ENCODE measurements around the gene MEA1.

The MEA1 gene

DNA sequence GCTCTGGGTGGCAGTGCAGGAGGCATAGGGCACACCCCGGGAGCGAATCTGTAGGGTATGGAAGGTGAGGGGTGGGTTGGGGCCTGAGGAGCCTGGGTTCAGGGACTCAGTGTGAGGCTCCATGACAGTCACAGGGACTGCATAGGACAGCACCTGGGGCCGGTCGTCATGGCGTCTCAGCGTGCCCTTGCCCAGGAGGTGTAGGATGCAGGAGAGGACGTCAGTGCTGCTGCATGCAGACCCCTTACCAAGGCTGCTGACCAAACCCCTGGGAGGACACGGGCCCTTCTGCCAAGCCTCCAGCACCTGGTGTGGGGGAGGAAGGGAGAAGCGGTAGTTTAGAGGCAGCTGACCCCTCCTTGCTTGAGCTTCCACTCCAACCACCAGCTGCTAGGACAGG, 24.0 kb upstream of the MEA1 start:
- no peak for DNase-seq

DNA sequence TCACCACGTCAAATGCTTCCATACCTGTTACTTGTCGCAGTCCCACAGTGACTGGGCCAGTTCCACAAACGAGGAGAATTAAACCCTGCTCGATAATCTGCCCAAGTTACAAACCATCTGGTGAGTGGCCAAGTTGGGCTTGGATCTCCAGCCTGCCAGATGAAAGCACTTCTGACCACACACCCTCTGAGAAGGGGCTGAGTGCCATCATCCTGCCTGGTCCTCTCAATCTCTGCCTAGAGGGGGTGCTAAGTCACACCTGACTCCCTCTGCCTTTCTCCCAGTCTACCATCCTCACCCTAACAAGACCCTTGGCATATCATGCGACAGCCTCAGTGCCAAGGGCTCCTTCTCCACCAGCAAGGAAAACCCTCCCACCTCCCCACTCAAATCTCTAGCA, 23.5 kb upstream of the MEA1 start:
- no peak for DNase-seq

DNA sequence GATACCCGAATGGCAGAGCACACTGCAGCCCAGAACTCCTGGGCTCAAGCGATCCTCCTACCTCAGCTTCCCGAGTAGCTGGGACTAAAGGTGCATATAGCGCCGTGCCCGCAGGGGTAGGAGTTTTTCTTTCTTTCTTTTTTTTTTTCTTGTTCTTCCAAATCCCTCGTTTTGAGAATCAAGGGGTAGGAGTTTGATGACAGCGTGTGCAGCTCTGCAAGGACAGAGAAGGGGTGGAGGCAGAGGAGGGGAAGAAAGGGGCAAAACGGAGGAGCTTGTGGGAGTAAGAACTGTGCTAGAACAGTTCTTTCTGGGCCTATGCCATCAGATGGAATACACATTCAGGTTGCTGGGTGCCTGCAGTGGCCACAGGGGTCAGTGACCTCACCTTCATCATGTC, 23.0 kb upstream of the MEA1 start:
- DNase-seq = no peak

DNA sequence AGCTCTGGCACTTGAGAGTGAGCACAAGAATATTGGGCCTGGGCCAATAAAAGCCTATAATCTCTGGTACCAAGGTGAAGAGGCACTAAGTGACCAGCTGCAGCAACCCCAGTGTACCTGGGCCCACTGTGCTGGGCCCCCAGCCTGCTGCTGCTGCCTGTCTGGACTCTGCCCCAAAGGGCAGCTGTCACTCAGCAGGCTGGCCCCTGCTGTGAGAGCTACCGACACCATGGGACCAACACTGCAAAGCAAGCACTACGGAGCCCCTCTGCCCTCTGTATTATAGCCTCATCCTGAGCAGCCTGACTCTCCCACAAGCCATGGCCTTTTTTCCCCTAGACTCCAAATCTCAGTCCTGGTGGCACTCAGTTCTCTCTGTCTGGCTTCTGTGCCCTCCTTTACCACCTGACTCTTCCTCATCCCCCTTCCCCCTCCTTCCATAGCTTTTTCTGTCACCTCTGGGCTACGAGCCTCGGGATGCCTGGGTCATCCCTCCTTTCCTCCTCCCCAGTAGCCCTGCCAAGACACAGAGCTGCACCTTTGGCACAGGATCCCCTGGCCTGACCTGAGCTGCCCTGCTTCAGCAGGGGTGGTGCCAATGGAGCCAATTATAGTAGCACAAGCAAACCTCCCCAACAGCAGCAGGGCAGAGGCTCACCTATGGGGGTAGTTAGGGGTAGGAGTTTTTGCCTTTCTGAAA, 21.9 kb upstream of the MEA1 start:
- no peak for DNase-seq

DNA sequence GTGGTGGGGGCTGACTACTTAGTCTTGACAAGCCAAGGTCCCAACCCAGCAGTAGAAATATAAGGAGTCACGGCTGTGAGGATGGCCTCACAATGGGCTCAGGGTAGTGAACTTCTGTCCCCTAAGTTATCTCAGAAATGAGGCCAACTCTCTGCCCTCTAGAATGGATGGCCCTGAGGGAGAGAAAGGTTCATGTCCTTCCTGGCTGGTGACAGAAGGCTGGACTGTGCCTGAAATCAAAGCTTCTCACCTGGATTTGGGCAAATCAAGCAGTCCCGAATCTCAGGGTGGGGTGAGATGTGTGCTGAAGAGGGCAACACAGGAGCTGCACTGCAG, 20.4 kb upstream of the MEA1 start:
- no peak for DNase-seq

DNA sequence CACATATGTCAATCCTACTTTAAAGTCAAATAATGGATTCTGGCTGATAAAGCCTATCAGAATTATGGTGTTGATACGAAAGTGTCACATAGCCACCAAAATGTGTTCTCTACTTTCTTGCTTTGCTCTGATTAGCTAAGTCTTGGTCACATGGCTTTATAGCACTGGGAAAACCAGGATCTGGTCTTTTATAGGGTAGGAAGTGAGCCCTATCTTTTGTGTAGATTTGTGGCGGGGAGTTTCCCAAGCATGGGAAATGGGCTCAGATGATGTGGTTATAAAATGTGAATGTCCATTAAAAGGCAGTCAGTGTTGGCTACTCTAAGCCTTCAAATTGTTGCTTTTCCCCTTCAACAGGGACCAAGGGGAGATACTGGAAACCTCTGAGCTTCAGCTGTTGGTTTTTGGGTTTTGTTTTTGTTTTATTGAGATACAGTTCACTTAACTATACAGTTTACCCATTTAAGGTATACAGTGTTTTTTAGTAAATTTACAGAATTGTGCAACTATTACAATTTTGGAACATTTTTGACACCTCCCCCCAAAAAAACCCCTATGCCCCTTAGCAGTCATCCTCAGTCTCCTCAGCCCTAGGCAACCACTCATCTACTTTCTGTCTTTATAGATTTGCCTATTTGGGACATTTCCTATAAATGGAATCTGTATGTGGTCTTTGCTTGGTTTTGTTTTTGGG, 19.9 kb upstream of the MEA1 start:
- DNase-seq = no peak

DNA sequence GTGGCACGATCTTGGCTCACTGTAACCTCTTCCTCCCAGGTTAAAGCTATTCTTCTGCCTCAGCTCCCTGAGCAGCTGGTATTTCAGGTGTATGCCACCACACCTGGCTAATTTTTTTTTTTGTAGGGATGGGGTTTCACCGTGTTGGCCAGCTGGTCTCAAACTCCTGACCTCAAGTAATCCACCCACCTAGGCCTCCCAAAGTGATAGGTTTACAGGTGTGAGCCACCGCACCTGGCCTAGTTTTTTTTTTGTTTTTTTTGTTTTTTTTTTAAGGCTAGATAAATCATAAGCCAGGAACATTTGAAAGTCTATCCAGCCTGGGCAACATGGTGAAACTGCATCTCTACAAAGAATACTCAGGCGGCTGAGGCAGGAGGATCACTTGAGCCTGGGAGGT, 18.6 kb upstream of the MEA1 start:
- DNase-seq = no peak

DNA sequence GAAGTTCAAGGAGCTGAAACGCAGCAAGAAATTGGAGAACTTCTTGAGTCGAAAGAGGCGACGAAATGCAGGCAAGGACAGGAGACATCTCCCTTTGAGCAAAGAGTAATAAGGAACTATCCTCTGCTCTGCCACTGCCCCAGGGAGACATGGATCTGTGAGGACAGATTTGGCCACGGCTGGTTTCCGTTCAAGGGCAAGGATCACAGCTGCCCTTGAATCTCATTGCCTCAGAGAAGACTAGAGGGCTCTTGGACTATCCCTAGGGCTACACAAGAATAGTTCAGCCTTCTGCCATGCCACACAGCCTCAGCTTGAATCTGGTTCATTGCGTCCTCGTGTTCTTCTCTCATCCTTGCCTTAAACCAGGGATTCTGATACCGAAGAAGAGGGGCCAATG, 15.4 kb upstream of the MEA1 start:
- no peak for DNase-seq

DNA sequence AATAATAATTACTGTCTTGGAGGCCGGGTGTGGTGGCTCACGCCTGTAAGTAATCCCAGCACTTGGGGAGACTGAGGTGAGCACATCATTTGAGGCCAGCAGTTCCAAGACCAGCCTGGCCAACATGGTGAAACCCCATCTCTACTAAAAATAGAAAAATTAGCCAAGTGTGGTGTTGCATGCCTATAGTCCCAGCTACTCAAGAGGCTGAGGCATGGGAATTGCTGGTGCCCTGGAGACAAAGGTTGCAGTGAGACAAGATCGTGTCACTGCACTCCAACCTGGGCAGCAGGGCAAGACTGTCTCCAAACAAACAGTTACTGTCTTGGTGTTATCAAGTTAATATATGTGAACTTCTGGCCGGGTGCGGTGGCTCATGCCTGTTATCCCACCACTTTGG, 12.6 kb upstream of the MEA1 start:
- no peak for DNase-seq

DNA sequence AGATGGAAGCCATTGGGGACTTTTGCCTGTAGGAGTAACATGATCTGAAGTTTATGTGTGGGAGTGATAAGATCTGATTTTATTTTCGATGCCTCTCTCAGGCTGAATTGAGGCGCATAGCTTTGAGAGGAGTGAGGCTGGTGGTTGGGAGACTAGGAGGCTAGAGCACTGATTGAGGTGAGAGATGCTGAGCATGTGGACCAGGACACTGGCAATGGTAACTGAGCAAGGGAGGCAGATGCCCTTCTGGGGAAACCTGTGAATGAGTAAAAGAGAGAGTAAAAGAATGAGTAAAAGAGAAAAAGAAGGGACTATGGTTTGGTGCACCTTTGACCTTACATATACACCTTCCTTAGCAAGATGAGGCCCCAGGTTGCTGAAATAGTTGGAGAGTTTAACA, 10.7 kb upstream of the MEA1 start:
- DNase-seq = no peak

DNA sequence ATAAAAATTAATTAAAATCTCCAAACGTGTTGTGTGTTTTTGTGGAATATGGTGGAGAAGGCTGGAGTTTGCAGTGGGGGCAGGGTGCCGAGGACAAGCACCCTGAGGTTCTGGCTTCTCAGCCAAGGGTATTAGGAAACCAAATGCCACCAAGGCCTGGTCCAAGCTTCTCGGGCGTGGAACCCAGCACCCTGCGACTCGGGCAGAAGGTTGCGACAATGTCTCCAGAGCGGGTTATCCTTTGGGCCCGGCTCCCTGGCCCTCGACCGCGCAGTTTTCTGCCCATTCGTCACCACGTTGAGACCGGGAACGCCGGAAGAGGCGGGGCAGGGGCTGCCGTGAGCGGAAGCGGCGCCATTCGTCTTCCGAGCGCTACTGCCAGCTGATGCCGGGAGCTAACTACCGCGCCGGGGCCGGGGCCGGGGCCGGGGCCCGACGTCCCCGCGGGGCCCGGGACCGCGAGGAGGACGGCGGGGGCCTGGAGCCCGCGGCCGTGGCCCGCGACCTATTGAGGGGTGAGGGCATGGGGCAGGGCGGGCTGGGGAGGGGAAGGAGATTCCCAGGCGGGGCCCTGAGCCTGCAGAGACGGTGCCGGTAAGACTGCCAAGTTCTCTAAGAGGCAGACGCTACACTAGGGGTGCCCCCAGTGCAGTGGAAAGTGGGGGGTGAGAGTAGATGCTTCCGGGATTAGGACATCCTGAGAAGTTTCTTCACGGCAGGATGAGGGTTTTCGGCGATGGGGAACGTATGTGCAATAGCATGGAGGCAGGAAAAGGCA, 7.7 kb upstream of the MEA1 start, which contains the start of gene RRP36:
Gene RRP36, plus strand, starts transcription at position 354 of the 778 bp plus-strand sequence. Its CDS starts 32 bp downstream, at position 386.
- DNase-seq = peak in 1 of 2 experiments; percentile 9

DNA sequence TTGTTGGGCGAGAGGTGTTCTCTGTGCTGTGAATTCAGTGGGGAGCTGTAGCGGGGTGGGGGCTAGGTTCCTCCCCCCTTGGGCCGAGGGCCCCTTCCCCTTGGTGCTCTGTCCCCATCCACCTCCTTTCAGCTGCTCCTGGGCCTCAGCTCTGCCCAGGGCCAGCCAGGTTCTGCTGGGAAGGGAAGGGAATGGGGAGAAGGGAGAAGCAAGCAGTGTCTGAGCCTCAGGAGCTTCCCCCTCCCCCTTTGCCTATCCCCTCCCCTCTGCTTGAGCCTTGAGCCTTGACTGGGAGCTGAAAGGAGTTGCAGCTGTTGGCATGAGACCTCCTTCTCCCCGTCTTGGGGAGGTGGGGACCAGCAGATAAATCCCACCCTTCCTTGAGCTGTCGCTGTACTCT, 7.1 kb upstream of the MEA1 start:
- no peak for DNase-seq

DNA sequence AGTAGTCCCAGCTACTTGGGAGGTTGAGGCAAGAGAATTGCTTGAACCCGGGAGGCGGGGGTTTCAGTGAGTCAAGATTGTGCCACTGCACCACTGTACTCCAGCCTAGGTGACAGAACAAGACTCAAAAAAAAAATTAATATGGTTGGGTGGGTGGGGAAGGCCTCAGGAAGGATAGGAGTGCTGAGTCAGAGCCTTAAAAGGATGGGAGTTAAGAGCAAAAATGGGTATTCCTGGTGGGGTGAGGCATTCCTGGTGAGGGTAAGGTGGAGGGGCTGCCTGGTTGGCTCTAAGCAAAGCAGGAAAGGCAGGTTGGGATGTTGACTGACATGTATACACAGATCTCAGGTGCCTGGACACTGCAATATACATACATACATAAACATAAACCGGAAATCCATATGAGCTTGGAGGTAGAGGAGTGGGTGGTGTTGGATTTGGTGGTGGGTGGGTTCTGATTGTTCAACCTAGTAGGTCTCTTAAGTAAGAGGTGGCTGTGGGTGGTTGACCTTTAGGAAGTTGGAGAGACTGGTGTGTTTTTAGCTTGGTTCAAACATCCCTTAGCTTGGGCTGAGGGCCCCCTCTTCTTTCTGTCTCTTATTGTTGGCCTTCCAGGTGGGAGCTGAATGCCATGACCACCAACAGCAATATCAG, 6.4 kb upstream of the MEA1 start:
- no peak for DNase-seq

DNA sequence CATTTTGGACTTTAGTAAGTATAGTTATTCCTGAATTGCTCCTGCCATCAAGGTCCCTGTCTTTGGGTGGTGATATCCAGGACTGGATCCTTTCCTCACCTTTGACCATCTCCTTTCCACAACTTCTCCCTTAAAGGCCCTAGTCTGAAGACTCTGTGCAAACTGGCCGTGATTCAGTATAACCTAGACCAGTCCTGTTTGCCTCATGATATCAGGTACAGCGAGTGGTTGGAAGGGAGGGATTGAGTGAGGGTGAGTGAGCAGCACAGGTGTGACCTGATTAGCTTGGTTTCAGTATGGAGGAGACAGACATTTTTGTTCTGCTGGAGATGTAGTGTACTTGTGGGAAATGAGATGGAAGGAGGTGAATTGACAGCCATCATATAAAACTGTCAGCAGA, 5.4 kb upstream of the MEA1 start:
- no peak for DNase-seq

DNA sequence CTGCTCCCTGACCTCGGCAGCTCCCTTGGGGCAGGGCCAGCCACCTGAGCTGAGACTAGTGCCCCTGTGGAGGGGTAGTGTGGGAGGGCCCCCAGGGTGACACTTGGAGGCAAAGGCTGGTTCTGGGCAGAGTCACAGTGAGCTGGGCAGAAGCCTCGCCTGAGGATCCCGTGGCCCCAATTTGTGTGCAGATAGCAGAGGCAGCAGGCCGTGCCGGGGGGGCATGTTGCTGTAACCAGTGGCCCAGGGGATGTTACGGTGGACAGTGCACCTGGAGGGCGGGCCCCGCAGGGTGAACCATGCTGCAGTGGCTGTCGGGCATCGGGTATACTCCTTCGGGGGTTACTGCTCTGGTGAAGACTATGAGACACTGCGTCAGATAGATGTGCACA, 3.2 kb upstream of the MEA1 start:
- DNase-seq = no peak

DNA sequence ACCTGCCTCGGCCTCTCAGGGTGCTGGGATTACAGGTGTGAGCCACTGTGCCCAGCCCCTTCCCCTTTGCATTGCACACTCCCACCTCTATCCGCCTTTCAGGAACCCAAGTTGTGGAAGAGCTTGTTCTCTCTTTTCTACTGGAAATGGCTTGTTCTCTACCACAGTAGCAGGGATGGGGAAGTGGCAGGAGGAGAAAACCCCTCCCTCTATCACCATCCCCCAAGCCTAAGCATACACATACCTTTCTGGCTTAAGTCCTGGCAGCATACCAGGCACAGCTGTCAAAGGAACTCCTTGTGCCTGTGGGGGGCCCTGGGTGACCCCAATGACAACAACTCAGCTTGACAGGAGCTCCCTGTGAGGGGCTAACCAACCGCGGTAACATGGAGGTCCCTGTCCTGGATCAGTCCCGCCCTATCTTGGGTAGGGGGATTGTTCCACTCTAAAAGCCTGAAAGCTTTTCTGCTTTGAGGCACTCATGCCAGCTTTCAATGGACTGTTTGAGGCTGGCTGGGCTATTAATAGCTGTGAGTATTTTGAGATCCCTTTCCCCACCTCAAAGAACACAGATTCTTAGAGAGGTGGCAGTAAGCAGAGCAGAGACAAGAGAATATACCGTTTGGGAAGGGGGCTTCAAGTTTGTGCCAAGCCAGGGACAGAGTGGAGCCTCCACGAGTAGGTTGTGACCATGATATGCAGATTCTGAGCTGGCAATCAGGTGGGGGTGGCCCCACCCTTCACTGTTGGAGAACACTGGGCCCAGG, 2.6 kb upstream of the MEA1 start:
- DNase-seq = no peak

DNA sequence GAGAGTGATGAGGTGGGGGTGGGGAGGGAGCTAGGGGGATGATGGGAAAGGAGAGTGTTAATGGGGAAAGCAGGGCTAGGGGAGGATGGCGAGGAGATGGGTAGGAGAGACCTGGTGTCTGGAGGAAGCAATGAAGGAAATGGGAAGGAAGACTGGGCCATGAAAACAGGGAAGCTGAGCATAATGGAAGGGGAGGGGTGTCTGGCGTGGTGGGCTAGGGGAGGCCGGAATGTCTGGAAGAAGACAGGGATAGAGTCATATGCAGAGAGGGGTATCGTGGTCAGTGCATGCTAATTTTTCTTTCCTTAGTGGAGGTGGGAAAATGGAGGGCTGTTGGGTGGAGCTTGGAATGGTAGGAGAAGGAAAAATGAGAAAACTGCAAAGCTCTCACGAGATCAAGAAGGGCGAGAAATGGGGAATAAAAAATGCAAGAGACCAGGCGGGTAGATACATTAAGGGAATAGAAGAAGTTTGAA, 726 bp upstream of the MEA1 start:
- DNase-seq = no peak

DNA sequence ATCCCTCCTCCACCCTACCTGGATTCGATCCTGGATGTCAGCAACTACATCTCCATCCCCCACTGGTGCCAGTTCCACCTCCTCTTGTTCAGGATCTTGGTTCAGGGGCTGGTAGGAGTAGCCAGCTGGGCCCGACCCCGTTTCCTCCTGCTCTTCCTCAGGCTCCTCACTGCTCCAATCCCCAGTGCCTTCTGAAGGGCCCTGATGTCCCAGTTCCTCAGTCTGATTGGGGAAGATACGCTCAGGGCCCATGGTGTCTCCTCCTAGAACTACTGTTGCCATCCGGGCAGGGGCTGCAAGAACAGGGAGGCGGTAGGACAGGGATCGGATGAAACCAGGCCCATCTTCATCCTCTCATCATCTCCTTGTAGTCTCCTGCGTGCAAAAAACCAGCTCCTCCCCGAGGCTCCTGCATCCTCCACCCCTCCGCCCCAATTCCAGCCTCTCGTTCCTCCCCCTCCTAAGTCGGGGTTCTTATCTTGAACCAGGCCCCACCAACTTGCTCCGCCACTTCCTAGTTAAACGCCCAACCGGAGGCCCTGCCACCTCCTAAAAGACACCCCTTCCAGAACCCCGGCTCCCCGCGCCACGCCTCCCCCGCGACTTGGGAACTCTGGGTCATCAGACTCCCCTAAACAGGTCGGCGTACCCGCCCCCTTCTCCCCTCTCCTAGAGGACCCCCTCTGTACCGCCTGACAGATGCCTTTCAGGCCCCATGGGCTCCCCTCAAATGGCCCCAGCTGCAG, 476 bp downstream of the MEA1 start:
- DNase-seq = no peak

DNA sequence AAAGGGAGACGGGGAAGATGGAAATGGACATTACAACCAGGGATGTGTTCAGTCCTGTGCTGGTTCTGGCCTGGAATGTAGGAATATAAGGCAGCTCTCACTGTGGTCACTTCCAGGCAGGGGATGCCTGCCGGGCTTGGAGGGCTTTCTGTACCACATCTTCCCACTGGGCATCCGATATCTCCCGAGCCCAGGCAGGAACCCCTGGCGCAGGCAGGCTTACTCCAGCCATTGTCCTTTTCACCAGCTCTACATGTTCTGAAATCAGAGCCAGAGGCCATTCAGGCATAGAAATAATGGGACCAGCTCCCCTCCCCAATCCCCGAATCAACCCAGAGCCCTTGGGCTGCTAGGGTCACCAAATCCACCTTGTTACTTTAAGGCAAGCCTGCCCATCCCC, 1.4 kb downstream of the MEA1 start:
- DNase-seq = no peak

DNA sequence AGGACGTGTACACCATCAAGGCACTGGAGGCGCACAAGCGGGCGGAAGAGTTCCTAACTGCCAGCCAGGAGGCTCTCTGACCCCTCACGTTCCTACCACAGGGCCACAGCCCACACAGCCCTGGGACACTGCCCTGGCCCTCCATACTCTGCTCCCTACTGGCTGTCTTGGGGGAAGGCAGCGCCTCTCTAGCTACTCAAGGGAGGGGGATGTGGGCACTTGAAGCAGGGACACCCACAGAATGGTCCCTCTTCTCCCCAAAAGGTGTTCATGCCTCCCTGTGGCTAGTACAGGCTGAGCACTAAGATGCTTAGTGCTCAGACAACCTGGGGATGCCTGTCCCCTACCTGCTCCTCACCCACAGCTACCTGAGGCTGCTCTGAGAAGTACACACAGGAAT, 2.5 kb downstream of the MEA1 start:
- DNase-seq = no peak

DNA sequence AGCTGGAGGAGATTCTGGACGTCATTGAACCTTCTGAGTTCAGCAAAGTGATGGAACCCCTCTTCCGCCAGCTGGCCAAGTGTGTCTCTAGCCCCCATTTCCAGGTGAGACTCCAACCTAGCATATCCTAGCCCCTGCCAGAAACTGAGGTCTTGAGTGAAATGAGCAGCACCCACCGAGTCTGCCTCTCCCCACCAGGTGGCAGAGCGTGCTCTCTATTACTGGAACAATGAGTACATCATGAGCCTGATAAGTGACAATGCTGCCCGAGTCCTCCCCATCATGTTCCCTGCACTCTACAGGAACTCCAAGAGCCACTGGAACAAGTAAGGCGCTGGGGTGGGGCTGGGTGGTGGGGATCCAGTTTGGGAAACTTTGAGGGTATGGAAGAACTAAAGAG, 4.6 kb downstream of the MEA1 start:
- no peak for DNase-seq

DNA sequence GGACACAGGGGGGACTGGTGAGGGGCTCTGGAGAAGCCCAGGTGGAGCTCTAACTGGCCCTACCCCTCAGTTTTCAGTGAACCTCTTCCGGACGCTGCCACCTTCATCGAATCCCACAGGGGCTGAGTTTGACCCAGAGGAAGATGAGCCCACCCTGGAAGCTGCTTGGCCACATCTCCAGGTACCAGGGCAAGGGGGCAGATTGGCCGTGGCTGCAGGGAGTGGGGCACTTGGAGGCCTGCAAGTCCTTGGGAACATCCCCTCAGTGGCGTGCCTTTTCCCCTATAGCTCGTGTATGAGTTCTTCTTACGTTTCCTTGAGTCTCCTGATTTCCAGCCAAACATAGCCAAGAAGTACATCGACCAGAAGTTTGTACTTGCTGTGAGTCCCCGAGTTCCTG, 6.6 kb downstream of the MEA1 start:
- DNase-seq = no peak
